ENCODE measurements around the gene MKRN2. TPM values are rescaled to one million over a fixed set of nuclear protein-coding genes. Genes with fewer than 3 reads are reported as not detected.

MKRN2 gene
- total RNA-seq, 1 donor from 2014 or later, result 34.2 TPM

DNA sequence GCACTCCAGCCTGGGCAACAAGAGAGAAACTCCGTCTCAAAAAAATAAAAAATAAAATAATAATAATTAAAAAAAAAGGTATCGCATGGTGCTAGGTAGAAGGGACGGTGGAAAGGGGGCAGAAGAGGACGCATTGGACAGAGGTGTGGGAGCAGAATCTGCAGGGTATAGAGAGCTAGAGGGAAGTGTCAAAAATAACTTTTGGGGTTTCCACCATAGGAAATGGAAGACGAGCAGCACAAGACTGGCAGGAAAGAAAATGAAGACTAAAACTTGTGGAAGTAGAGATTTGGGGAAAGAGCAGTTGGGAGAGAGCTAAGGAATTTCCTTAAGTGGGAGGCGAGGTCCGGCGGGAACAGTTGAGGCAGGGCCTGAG, 585 bp upstream of the MKRN2 start:
- no peak for DNase-seq (ENCODE audit: low read depth)
- H3K4me3 ChIP-seq (ENCODE audit: low read depth, low read length), result peak overlapping the region; percentile 98
- TF ChIP-seq, protein P1, sequence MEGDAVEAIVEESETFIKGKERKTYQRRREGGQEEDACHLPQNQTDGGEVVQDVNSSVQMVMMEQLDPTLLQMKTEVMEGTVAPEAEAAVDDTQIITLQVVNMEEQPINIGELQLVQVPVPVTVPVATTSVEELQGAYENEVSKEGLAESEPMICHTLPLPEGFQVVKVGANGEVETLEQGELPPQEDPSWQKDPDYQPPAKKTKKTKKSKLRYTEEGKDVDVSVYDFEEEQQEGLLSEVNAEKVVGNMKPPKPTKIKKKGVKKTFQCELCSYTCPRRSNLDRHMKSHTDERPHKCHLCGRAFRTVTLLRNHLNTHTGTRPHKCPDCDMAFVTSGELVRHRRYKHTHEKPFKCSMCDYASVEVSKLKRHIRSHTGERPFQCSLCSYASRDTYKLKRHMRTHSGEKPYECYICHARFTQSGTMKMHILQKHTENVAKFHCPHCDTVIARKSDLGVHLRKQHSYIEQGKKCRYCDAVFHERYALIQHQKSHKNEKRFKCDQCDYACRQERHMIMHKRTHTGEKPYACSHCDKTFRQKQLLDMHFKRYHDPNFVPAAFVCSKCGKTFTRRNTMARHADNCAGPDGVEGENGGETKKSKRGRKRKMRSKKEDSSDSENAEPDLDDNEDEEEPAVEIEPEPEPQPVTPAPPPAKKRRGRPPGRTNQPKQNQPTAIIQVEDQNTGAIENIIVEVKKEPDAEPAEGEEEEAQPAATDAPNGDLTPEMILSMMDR (conservative IDR thresholded peaks at IDR 0.05; ENCODE audit: low read depth, low read length), result no peak

DNA sequence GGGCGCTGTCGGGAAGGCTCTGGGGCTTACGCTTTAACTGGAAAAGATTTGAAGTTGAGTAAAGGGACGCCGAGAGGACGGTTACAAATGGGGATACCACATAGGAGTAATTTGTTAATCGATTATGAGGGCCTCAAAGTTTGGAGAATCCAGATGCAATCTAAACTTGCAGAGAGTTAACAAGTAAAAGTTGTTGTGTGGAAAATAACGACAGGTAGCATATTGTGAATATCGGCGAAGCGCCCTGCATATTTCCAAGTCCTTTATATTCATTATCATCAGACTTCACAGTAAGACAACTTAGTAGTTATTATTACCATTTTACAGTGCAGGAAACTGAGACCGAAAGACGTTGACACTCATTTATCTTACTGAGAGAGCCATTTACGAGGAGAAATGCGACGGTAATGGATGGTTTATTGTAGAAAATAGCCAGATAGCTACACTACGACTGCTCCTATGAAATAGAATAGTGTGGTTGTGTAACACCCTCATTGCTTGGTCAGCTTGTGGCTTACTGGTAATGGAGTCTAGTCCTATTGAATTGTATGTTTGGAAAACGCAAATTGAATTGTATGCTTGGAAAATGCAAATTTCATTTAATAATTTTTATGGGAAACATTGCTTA, 700 bp downstream of the MKRN2 start:
- H3K4me3 ChIP-seq (ENCODE audit: low read depth, low read length), result peak overlapping the region; percentile 98
- TF ChIP-seq, protein P1 (conservative IDR thresholded peaks at IDR 0.05; ENCODE audit: low read depth, low read length), result no peak
- no peak for DNase-seq (ENCODE audit: low read depth)

DNA sequence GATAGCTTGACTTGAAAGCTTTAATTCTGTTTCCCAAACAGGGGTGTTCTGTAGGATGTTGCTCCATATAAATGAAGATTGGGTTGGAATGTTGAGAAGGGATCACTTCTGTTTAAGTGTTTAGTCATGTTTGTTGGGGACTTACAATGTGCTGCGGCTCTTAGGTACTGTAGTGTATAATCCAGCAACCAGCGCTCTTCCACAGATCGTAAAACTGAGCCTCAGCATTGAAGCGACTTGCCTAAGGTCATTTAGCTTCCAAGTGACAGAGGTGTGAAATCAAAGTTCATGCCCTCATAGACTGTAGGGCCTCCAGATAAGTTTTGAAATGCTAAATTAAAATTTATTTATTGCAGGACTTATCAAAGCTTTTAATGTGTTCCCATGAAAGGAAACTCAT, 1.8 kb downstream of the MKRN2 start:
- peak overlapping the region; percentile 98 for H3K4me3 ChIP-seq (ENCODE audit: low read depth, low read length)
- DNase-seq (ENCODE audit: low read depth), result no peak
- TF ChIP-seq, protein P1 (conservative IDR thresholded peaks at IDR 0.05; ENCODE audit: low read depth, low read length), result no peak

DNA sequence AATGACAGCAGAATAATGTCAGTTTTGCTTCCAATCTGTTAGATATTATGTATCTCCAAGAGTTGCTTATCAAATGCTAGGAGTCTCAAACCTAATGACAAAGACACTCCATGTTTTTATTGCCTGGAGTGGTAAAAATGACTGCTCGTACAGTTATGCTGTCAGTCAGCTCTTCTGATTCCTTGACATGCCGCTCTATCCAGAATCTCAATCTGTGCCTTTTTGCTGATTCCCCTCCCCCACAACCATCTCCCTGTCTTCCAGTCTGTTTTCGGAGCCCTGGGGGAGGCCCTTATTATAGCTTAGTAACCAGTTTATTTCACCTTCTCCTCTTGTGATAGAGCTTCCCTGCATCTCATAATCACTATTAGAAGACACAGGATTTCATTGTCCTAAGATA, 2.6 kb downstream of the MKRN2 start:
- DNase-seq (ENCODE audit: low read depth), result no peak
- no peak overlapping the region for H3K4me3 ChIP-seq (ENCODE audit: low read depth, low read length)
- TF ChIP-seq, protein P1 (conservative IDR thresholded peaks at IDR 0.05; ENCODE audit: low read depth, low read length), result no peak

DNA sequence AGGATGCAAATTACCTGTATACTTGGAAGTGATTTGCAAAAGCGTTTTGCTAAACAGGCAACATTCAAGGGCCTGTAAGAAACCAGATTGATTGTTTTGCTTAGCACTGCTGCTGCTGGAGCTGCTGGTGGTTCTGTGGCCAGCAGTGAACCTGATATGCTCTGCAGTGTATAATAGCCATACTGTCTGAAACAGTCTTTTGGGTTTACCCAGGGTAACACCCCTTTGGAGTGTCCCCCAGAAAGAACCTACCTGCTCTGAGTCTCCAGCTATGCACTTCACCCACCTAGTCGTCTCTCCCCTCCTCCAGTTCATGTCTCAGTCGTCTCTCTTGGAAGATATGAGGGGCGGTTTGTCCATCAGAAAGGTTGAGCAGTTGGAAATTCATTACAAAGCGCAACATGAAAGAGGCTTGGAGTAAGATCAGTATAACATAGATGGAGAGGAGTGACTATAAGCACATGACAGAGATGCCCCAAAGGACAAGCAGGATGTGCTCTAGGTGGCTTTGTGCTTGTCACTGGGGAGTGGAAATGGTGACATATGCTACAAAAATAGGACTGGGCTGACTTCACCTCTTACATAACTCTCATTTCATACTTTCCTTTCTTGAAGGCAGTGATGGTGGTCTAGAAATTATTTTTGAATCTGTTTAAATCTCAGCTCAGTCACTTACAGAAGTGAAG, 3.8 kb downstream of the MKRN2 start:
- TF ChIP-seq, protein P1 (conservative IDR thresholded peaks at IDR 0.05; ENCODE audit: low read depth, low read length), result no peak
- no peak for DNase-seq (ENCODE audit: low read depth)
- no peak overlapping the region for H3K4me3 ChIP-seq (ENCODE audit: low read depth, low read length)

DNA sequence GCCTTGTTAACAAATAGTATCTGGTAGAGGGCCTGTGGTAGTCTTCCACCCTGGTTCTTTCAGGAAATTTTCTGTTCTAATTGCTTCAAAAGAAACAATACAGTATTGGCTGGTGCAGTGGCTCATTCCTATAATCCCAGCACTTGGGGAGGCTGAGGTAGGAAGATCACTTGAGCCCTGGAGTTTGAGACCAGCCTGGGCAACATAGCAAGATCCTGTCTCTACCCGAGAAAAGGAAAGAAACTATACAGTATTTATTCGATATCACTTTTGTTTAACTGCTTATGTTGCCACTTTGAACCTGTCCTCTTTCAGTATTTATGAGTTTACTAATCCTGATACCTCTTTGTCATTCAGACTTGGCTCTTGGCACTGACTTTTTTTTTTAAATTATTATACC, 4.5 kb downstream of the MKRN2 start:
- no peak overlapping the region for H3K4me3 ChIP-seq (ENCODE audit: low read depth, low read length)
- no peak for DNase-seq (ENCODE audit: low read depth)
- TF ChIP-seq, protein P1 (conservative IDR thresholded peaks at IDR 0.05; ENCODE audit: low read depth, low read length), result no peak

DNA sequence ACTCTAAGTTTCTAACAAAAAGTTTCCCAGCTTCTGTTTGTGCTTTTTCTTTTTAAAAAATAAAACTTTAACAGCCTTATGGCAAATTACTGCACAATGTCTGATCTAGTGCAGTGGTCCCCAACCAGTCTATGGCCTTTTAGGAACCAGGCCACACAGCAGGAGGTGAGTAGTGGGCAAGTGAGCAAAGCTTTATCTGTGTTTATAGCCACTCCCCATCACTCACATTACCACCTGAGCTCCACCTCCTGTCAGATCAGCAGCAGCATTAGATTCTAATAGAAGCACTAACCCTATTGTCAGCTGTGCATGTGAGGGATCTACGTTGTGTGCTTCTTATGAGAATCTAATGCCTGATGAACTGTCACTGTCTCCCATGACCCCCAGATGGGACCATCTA, 5.6 kb downstream of the MKRN2 start:
- no peak overlapping the region for H3K4me3 ChIP-seq (ENCODE audit: low read depth, low read length)
- TF ChIP-seq, protein P1 (conservative IDR thresholded peaks at IDR 0.05; ENCODE audit: low read depth, low read length), result no peak
- DNase-seq (ENCODE audit: low read depth), result no peak

All from epithelial cell of proximal tubule (primary cell).